GM03348 (cell line): ENCODE data around the gene ACTR5.
"Not testable (repeated sequence)": the region's sequence is repeated elsewhere in the genome, so short reads cannot be mapped to it uniquely, and the experiment has no call there.

ENCODE experiments used
- DNase-seq: peaks from one replicate; pipeline ENCODE4 v3.0.0; 2012; ENCODE audit warnings: low spot score

ACTR5 gene

DNA sequence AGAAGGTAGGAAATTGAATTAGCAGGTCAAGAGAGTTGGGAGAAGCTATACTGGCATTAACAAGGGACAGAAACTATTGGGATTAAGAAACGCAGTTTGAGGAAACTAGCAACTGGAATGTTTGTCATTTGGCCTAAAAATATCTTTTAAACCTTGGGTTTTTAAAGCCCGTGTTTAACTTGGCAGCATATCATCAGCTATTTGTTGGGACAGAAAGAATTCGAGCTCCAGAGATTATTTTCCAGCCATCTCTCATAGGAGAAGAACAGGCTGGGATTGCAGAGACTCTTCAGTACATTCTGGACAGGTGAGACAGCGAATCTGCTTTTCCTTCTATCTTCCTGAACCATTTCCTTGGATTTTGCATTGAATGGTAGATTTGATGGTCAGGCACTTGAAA is 17.8 kb downstream of the ACTR5 start:
- DNase-seq, result no peak

DNA sequence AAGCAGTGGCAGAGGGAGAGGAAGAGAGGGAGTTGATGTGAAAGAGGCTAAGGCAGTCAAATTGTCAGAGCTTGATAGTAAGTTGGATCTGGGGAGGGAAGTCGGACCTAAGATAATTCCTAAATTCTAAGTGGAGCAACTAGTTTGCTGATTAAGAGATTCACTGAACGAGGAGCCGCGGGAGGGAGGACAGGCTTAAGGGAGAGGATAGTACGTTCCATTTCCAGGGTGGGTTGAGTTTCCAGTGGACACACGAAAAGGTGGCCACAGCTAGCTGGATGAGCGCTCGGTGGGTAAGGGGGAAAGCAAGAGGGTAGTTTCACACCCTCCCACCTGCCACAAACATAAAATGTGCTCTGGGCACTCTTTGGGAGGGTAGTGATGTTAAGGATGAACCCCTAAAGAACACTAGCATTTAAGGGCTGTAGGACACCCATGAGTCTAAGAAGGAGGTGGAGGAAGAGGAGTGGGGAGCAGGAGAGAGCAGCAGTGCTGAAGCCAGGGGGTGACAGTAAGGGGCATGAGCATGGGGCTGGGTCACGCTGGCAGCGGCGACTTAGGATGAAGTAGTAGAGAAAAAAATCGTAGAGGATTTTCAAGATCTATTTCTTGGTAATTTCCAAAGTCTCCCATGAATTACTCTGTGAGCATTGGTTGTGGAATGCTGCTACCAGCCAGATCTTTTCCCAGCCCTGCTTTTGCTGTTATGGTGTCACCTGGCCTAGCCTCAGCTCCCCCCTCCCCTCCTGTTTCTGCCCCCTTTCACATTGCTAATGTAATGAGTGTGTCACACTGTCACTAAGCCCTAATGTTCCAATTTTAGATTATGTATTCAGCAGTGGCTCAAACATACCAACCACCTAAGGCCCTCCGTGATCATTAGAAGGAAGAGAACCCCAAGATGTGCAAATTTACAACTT is 21.4 kb downstream of the ACTR5 start:
- DNase-seq, result no peak

DNA sequence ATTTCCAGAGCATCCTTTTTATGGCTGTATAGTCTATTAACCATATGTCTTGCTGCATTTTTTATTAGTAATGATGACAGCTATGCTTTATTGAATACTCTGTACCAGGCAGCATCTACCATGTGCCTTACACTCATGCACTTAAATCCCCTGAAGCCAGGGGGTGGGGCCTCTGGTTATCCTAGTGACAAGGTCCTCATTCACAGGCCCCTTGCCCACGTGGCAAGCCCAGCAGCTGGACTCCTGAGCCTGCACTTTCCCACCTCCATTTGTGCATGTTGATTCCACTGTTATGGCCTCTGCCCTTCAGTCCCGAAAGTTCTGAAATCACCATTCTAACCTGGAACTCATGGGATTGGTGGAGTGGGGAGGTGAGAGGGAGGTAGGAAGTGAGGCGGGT is 22.3 kb downstream of the ACTR5 start:
- DNase-seq, result no peak

DNA sequence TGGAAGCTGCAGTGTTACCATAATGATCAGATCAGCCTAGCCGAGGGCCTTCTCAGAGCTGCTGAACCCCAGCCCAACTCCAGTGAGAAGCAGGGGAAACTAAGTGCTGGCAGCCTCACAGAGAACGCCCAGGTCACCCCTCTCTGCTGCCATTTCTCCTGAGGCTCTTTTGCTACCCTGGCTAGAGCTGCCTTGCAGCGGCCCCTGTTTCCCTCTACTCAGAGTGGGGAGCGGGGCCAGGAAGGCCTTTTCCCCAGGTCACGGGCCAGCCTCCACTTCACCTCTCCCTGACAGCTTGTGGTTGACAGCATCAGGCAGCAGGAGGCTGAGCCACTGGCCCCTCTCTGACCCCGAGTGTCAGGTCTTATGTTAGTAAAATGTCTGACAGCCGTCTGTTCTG is 22.7 kb downstream of the ACTR5 start:
- no peak for DNase-seq

DNA sequence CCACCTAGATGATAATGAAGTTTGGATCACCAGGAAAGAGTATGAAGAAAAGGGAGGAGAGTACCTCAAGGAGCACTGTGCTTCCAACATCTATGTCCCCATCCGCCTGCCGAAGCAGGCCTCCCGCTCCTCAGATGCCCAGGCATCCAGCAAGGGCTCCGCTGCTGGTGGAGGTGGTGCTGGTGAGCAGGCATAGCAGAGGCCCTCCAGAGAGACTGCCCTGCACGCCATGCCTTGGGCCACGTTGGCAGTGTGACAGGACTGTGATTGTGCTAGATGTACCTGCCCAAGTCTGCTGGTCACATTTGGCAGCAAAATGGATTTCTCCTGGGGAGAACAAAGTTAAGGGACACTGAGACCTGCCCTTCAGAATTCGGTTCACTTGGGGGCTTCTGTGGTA is 23.4 kb downstream of the ACTR5 start:
- no peak for DNase-seq

DNA sequence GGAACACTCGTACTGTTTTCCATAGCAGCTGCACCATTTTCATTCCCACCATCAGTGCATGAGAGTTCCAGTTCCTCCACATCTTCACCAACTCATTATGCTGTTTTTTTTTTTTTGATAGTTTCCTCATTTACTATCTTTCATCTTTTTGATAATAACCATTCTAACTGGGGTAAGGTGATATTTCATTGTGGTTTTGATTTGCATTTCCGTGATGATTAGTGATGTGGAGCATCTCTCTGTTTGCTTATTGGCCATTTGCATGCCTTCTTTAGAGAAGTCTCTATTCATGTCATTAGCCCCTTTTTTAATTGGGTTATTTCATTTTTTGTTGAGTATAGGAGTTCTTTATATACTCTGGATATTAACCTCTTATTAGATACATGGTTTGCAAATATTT is 25.9 kb downstream of the ACTR5 start:
- no peak for DNase-seq

DNA sequence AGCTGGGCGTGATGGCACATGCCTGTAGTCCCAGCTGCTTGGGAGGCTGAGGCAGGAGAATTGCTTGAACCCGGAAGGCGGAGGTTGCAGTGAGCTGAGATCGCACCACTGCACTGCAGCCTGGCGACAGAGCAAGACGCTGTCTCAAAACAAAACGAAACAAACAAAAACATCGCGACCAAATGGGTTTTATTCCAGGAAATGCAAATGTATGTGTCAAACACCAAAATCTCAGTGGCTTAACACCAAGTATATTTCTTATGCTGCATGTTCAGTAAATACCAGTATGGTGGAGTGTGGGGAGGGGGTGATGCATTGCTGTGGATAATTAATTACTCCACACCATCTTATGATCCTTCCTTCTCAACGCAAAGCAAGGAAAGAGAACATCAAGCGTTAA is 28.1 kb downstream of the ACTR5 start:
- no peak for DNase-seq

DNA sequence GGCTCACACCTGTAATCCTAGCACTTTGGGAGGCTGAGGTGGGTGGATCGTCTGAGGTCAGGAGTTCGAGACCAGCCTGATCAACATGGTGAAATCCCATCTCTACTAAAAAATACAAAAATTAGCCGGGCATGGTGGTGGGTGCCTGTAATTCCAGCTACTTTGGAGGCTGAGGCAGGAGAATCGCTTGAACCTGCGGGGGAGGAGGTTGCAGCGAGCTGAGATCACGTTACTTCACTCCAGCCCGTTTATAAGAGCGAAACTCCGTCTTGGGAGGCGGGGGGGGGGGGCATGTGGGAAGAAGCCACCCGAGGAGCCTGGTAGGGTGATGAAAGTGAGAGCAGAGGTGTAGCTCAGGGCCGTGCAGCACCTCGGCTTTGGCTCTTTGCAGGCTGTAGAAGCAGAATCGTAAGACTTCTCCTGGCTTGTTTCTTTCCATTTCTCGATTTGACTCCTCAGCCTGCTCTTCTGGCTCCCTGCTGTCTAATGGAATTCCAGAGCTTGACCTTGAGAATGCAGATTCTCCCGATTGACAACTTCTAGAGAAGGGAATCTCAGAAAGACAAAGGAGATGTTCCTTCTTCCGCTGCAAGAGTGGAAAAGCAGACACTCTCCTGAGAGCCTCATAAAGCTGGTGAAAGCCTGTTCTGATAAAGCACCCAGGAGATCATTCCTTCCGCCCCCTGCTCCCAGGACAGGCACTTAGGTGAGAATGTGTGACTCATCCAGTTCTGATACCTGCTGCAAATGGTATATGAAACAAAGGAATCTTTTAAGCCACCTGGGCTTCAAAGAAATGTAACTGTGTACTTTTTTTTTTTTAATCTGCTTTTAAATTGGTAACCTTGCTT is 31.2 kb downstream of the ACTR5 start:
- no peak for DNase-seq

DNA sequence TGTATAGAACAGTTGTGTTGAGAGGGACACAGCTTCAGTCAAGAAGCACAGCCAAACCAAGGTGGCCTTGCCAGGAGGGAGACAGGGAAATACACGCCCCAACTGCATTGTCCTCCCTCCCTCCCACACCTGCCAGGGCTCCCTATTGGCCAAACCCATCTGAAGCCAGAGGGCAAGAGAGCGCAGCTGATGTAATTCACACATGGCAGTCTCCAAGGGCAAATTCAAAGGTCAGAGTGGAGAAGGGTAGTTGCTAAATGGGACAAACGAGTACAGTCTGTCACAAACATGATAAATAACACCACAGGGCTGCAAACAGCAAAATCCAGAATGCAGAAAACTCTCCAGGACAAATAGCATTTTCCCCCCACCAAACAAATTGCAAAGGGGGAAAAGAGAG is 34.0 kb downstream of the ACTR5 start:
- no peak for DNase-seq

DNA sequence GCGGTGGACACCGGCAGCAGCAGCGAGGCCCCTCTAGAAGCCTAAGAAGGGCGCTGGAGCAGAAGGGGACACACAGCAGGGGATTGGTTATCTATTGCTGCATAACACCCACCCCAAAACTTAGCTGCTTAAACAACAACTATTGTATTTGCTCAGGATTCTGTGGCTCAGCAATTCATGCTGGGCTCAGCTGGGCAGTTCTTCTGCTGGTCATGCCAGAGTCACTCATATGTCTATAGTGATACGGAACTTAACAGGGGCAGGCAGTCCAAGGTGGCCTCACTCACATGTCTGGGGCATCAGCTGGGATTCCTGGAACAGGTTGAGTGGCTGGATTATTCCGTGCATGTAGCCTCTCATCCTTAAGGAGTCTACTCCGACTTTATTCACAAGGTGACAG is 39.6 kb downstream of the ACTR5 start:
- no peak for DNase-seq

DNA sequence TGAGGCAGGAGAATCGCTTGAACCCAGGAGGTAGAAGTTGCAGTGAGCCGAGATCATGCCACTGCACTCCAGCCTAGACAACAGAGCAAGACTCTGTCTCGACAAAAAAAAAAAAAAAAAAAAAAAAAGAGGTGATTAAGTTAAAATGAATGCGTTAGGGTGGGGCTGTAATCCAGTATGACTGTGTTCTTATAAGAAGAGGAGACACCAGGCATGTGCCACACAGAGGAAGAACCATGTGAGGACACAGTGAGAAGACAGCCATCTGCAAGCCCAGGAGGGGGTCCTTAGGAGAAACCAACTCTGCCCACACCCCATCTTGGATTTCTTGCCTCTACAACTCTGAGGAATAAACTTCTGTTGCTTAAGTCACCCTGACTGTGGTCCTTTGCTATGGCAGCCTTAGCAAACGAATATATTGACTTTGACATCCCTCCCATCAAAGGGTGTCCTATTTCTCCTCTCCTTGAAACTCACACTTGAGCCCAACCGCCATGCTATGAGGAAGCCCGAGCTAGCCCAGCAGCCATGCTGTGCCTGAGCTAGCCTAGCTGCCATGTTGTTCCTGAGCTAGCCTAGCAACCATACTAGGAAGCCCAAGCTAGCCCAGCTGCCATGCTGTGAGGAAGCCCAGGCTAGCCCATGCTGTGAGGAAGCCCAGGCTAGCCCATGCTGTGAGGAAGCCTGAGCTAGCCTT is 41.4 kb downstream of the ACTR5 start:
- peak; percentile 16 for DNase-seq

DNA sequence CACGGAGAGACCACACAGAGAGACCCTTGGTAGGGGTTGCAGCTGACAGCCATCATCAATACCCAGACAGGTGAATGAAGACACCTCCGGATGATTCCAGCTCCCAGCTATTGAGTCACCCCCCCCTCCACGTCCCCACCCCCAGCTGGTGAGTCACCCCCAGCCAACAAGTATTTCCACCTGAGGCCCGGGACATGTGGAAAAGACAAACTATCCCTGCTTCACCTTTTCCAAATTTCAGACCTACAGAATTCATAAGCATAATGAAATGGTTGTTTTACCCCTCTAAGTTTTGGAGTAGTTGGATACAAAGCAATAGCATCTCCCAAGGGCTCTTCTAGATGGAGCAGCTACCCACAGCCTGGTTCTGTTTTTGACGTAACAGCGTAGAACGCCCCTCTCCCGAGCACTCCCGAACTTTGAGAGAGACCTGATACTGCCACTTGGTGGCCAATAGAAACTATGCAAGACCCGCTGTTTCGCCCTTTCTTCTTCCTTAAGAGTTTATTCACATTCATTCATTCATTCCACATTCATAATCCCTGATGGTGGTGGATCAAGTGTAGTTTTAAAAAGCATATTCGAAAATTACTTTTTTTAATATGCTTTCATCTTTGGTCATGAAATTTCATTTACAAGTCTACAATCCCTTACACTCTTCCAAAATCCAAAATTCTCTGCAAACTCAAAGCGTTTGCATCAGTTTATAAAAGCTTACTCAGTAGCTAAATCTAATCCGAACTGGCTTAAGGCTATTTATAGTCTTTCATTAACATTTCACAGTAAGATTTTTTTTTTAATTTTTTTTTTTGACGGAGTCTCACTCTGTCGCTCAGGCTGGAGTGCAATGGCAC is 42.2 kb downstream of the ACTR5 start:
- DNase-seq, result peak; percentile 43

DNA sequence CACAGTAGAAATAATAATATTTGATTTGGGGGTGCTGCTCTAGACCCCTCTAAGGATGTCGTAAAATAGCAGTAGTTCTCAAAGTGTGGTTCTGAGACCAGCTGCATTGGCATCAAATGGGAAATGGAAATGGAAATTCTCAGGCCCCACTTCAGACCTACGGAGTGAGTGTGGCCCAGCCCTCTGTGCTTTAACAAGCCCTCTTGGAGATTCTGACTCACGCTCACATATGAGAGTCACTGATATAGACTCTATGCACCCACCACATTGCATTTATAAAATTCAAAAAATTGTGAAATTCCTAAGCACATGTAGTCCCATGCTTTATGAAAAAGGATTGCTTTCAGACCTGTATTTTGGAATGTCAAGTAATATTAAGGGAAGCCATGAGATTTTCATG is 43.0 kb downstream of the ACTR5 start:
- DNase-seq, result no peak

DNA sequence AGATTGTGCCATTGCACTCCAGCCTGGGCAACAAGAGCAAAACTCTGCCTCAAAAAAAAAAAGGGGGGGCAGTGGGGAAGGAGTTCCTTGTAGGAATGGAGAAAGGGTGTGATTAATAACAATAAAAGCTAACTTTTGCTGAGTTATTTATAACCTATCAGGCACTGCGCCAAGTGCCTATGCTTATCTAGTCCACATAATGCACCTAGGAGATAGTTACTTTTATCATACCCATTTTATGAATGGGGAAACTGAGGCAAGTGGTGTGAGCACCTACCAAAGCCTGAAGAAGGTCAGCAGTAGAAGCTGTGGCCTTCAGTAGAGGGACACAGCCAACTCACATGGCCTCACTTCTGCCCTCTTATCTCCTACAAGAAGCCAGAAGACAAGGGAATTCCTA is 43.7 kb downstream of the ACTR5 start:
- DNase-seq, result no peak

DNA sequence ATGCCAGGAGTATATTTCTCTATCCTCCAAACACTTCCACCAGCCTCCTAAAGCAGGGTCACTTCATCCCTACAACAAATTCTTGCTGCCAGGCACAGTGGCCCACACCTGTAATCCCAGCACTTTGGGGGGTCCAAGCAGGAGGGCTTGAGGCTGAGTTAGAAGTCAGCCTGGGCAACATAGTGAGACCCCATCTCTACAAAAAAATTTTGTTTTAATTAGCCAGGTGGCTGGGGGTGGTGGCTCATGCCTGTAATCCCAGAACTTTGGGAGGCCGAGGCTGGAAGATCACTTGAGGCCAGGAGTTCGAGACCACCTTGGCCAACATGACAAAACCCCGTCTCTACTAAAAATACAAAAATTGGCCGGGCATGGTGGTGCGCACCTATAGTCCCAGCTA is 45.8 kb downstream of the ACTR5 start:
- not testable (repeated sequence) for DNase-seq

DNA sequence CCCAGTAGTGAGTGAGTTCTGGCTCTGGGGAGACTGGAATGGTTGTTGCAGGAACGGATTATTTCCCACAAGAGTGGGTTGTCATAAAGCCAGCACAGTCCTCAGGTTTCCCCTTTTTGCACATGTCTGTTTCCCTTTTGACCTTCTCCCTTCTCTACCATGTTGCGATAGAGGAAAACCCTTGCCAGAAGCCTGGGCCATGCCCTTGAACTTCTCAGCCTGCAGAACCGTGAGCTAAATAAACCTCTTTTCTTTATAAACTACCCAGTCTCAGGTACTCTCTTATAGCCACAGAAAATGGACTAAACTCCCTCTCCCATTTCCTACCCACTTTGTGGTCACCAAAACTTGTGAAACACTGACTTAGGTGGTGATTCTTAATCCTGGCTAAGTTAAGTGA is 50.0 kb downstream of the ACTR5 start:
- DNase-seq, result no peak

DNA sequence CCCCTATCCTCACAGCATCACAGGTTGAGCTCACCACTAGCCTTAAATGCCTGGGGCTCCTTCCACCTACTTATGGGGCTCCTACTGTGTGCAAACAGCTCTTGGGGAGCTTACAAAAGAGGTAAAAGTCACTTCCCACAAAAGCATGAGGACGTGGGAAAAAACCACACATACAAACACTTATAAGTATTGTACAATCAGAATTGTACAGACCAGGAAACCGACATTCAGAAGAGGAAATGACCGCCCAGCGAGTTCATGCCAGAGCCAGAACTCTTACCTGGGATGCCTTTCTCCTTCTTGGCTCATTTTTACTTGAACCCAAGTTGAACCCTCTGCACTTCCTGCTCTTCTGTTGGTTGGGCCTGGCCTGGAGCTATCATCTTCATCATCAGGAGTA is 50.9 kb downstream of the ACTR5 start:
- DNase-seq, result no peak

DNA sequence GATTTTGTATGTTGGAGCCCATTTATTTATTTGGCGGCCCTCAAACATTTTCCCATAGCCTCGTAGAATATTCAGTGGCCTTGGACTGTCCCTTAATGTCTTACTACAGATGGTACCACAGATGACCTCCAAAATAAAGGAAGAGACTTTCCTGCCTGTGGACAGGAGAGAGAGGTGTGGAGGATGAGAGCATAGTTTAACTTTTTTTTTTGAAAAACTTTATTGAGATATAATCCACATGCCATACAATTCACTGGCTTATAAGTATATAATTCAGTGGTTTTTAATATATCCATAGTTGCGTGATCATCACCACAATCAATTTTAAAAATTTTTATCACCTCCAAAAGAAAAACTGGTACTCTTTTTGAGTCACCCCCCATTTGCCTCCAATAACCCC is 52.6 kb downstream of the ACTR5 start:
- DNase-seq, result no peak

DNA sequence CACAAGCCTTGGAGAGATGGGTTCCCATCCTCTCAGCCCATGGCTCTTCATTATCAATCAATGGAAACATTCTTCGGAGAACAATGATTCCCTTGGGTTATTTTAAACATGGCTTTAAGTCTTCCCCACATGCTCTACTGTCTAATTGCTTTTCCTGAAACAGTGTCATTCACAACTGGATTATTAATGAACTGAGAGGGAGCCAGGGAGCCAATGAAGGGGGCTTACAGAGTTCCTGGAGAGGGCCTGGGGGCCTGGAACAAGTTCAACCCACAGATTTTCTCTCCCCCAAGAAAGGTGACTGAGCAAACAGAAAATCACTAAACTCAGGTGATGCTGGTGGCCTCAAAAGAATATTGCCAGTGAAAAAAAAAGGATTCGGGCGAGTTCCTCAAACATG is 56.0 kb downstream of the ACTR5 start:
- no peak for DNase-seq

DNA sequence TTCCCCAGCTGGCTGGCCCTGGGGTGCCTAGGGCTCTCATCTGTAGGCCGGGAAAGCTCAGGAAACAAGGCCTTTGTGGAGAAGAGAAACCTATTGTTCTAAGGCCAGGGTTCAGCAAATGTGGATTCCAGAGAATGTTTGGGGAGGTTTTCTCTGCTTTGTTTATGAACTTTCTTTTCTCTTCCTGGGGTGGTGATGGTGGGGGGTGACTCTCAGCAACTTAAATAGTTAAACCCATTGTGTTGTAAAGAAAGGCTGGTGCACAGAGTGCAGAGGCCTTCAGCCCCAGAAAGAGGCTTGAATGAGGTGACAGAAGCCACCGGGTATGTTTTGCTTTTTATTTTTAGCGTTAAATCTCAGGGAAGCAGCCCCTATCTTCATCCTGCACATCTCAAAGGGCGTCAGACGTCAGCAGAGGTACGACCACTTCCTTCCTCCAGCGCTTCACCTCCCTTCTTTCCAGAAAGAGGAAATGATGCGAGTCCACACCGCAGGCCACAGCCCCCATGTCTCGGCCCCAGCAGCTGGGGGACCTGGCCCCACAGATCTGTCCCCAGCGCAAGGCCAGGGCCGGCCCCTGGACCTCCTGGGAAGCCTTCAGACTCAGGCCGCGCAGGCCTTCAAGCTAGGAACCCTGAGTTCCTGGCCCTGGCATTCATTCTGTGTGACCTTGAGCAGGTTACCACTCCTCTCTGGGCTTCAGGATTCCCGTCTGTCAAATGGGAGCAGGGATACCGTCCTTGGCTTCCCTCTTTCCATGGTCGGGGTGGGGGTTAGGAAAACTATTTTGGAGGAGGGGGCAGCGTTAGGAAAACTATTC is 56.6 kb downstream of the ACTR5 start:
- DNase-seq, result no peak

DNA sequence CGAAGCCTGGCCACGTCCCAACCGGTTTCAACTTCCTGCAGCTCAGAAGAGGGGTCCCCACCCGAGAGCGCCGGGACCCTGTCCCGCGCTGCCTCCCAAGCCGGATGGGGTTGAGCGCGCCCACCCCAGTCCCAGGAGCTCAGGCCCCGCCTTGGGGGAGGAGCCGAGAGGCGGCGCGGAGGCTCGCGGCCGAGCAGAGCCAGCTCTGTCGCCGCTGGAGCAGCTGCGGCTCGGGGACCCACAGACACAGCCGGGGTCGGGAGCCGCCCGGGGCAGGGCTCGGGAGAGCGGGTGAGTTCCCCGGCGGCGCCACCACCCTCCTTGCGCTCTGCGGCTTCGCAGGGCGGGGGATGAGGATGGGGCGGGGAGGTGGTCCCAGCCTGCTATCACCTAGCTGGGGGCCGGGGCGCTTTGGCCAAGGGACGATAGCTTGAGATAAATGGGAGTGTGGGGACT is 57.3 kb downstream of the ACTR5 start, which contains the start of gene PPP1R16B:
Gene PPP1R16B (plus strand): TSS at position 196 of the 456 bp plus-strand sequence. CDS start 30,229 bp downstream, outside the sequence.
- DNase-seq, result peak; percentile 74
